ENCODE data around the gene XDH. TPM values are rescaled to one million over a fixed set of nuclear protein-coding genes. Genes with fewer than 3 reads are reported as not detected.
A peak's percentile ranks its signal among the peaks of the same experiment; 100 is the strongest.

The XDH gene
- polyA plus RNA-seq, 1 of the 3 experiments (the other 2 are of a cell fraction) = 0.33 TPM

GRCh38 chr2:31415421-31415820, 879 bp upstream of the XDH start (continued):
- no peak for TF ChIP-seq IRF3 (IDR thresholded peaks at IDR 0.05; ENCODE audit: low read depth, low read length)

GRCh38 chr2:31413862-31414550, 536 bp downstream of the XDH start:
- Histone ChIP-seq H3K36me3 (replicated peaks in 1 of 2; ENCODE audit: control insufficient read depth in 1 of 2, insufficient read depth in 2 of 2, low read length in 1 of 2) (no peaks in the 10 kb centered on the region), H3K27ac (ENCODE audit: low read depth in 2 of 2, low read length in 1 of 2) (no peak overlapping the region), H3K9me3 (peaks cover 2% of the 10 kb centered on the region), H3F3A (replicated peaks; ENCODE audit: insufficient read depth) (no peaks in the 10 kb centered on the region), H2AFZ (ENCODE audit: low read depth) (no peak overlapping the region), H3K27me3 (ENCODE audit: insufficient read depth) (no peaks in the 10 kb centered on the region), H3K9me2 (no peaks in the 10 kb centered on the region), H3K79me2 (ENCODE audit: insufficient read depth) (no peaks in the 10 kb centered on the region), H3K4me2 (no peak overlapping the region), H3K9ac (no peak overlapping the region), H4K20me1 (ENCODE audit: insufficient read depth) (no peaks in the 10 kb centered on the region), H3K4me1 (ENCODE audit: control insufficient read depth in 1 of 2, insufficient read depth in 2 of 2, low read depth in 1 of 2, low read length in 1 of 2) (peaks cover 0 to 3% of the 10 kb centered on the region in 2 experiments; a peak in 1 of 4 replicates), H3K4me3 (ENCODE audit: low read depth in 2 of 2, low read length in 1 of 2) (no peak overlapping the region)
- peak; percentile 27 for DNase-seq
- 58% methylated on average over 5 of the region's 5 CpGs for WGBS (ENCODE audit: low lambda C conversion rate)
- ChIA-PET POLR2A (no interaction called here), CTCF (interaction anchor here (0.6 to 2.0 kb wide), 7 partner anchors 9 to 315 kb away, joined by 3 to 6 read pairs (median 3); no protein-coding TSS in a partner anchor)
- peak; percentile 60 for TF ChIP-seq RAD21 (IDR thresholded peaks at IDR 0.05; ENCODE audit: low read length)
- peak; percentile 23 for TF ChIP-seq SMC3 (IDR thresholded peaks at IDR 0.05; ENCODE audit: low read depth, low read length)
- TF ChIP-seq CTCF (IDR thresholded peaks at IDR 0.05) = peak; percentile 56
- no peak for TF ChIP-seq CHD2 (IDR thresholded peaks at IDR 0.05; ENCODE audit: low read length, partially characterized antibody)

GRCh38 chr2:31413025-31413424, 1.5 kb downstream of the XDH start:
- H3K27ac ChIP-seq (ENCODE audit: low read depth in 2 of 2, low read length in 1 of 2) = no peak overlapping the region
- 55% methylated on average over 1 of the region's 1 CpG for WGBS (ENCODE audit: low lambda C conversion rate)
- H4K20me1 ChIP-seq (ENCODE audit: insufficient read depth) = no peaks in the 10 kb centered on the region
- no peak overlapping the region for H3K4me3 ChIP-seq (ENCODE audit: low read depth in 2 of 2, low read length in 1 of 2)
- H3K9ac ChIP-seq = no peak overlapping the region
- H2AFZ ChIP-seq (ENCODE audit: low read depth) = peak overlapping the region; percentile 5; the same call in 1 of the 2 replicates
- no peak for DNase-seq
- peak overlapping the region; percentile 9; the same call in 1 of the 2 replicates for H3K4me2 ChIP-seq
- H3K36me3 ChIP-seq (replicated peaks in 1 of 2; ENCODE audit: control insufficient read depth in 1 of 2, insufficient read depth in 2 of 2, low read length in 1 of 2) = no peaks in the 10 kb centered on the region
- TF ChIP-seq TCF12 (IDR thresholded peaks at IDR 0.05) = no peak
- no peak for TF ChIP-seq MEF2A (IDR thresholded peaks at IDR 0.05; ENCODE audit: borderline replicate concordance, low read depth)
- TF ChIP-seq REST (IDR thresholded peaks at IDR 0.05; ENCODE audit: low read depth, low read length) = no peak
- TF ChIP-seq GABPA (IDR thresholded peaks at IDR 0.05; ENCODE audit: low read depth) = no peak
- no peak for TF ChIP-seq EP300 (IDR thresholded peaks at IDR 0.05; ENCODE audit: borderline replicate concordance in 1 of 2, low read depth in 1 of 2, low read length in 1 of 2)
- no peak for TF ChIP-seq ELF1 (IDR thresholded peaks at IDR 0.05)
- TF ChIP-seq SIN3A (IDR thresholded peaks at IDR 0.05; ENCODE audit: borderline replicate concordance, low read depth, low read length) = no peak
- TF ChIP-seq USF2 (IDR thresholded peaks at IDR 0.05; ENCODE audit: borderline replicate concordance, low read depth, low read length) = no peak
- no peak for TF ChIP-seq CHD2 (IDR thresholded peaks at IDR 0.05; ENCODE audit: low read length, partially characterized antibody)
- TF ChIP-seq ZBTB33 (IDR thresholded peaks at IDR 0.05; ENCODE audit: borderline replicate concordance, low read depth) = no peak
- CTCF ChIA-PET = interaction anchor here (0.9 to 2.0 kb wide), 6 partner anchors 9 to 316 kb away, joined by 3 to 6 read pairs (median 4); no protein-coding TSS in a partner anchor
- no peaks in the 10 kb centered on the region for H3F3A ChIP-seq (replicated peaks; ENCODE audit: insufficient read depth)
- no peaks in the 10 kb centered on the region for H3K9me2 ChIP-seq
- H3K9me3 ChIP-seq = no peaks in the 10 kb centered on the region
- H3K79me2 ChIP-seq (ENCODE audit: insufficient read depth) = no peaks in the 10 kb centered on the region
- H3K27me3 ChIP-seq (ENCODE audit: insufficient read depth) = no peaks in the 10 kb centered on the region
- POLR2A ChIA-PET = no interaction called here
- H3K4me1 ChIP-seq (ENCODE audit: control insufficient read depth in 1 of 2, insufficient read depth in 2 of 2, low read depth in 1 of 2, low read length in 1 of 2) = peaks cover 0 to 3% of the 10 kb centered on the region in 2 experiments; a peak in 1 of 4 replicates

Data from SK-N-SH (cell line).